HG03280 (cell line): ENCODE data around the gene NXNL1.

Source experiments
- ATAC-seq: cut with Tn5 transposase; IDR thresholded peaks from one replicate; pipeline ENCODE4 v1.9.1; 2021; ENCODE audit warnings: mild to moderate bottlenecking, moderate library complexity; ENCODE audit not compliant: unreplicated experiment

Gene NXNL1

DNA sequence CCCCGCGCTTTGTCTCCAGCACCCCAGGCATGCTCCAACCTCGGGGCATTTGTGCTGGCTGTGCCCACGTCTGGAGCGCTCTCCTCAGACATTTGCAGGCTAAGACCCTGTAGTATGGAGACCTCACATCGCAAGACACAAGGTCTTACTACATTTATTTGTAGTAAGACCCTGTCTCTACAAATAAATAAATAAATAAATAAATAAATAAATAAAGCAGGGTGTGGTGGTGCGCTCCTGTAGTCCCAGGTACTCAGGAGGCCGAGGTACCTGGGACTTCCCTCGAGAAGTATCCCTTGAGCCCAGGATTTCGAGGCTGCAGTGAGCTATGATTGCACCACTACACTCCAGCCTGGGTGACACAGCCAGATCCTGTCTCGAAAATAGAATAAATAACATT, 4.6 kb downstream of the NXNL1 start:
- ATAC-seq, result no peak

DNA sequence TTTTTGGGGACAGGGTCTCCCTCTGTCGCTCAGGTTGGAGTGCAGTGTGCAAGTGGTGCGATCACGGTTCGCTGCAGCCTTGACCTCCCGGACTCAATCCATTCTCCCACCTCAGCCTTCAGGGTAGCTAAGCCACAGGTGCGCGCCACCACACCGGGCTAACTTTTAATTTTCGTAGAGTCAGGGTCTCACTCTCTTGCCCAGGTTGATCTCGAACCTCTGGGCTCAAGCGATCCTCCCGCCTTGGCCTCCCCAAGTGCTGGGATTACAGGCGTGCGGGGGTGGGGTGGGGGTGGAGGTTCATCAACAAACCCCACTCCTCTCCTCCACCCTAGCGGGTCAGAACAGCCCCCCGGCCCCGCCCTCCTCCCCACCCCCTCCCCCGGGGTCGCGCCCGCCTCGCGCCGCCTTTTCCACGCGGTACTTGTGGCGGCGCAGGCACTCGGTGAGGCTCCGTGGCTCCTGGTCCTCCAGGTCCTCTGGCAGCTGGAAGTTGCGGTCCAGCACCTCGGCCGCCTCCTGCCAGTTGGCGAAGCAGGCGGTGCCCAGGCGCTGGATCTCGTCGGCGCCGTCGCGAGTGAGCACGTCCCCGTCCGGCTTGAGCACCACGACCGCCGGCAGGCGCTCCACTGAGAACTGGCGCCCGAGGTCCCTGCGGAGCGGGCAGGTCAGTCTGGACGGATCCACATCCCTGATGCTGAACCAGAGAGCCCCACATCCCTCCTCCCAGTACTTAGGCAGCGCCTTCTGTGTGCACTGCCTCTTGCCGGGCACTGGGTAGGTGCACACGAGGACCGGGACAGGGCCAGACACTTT, 5.2 kb downstream of the NXNL1 start:
- ATAC-seq, result no peak

DNA sequence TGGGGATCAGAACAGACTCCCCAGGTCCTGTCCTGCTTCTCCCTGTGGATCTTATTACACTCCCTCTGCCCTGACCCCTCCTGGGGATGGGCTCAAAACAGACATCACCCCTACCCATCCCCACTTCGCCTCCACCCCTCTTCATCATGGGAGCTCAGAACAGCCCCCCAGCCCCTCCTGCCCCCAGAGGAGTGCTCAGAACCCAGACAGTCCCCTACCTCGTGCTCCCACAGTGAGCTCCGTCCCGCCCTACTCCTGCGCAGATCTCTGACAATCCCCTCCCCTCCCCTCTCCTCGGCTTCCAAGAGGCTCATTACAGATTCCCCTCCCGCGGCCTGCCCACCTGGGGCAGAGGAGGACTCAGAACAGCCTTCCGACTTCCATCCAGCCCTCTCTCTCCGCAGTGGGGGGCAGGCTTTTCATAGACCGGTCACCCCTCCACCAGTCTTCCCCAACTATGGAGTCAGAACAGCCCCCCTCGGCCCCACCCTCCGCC, 6.1 kb downstream of the NXNL1 start:
- ATAC-seq, result no peak

DNA sequence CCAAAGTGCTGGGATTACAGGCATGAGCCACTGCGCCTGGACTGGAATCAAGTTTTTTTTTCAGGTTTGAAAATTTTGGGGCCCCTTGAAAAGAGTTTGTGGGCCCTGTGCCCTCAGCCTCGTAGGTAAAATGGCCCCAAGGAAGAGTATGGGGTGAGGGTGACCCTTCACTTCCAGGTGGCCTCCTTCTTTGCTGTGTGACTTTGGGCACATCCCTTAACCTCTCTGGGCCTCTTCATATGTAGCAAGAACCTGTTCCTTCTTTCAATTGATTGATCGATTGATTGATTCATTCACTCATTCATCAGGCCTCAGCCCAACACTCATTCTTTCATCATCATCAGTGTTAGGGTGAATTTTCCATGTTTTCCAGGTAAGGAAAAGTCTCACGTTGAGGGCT, 8.9 kb downstream of the NXNL1 start:
- ATAC-seq, result no peak

DNA sequence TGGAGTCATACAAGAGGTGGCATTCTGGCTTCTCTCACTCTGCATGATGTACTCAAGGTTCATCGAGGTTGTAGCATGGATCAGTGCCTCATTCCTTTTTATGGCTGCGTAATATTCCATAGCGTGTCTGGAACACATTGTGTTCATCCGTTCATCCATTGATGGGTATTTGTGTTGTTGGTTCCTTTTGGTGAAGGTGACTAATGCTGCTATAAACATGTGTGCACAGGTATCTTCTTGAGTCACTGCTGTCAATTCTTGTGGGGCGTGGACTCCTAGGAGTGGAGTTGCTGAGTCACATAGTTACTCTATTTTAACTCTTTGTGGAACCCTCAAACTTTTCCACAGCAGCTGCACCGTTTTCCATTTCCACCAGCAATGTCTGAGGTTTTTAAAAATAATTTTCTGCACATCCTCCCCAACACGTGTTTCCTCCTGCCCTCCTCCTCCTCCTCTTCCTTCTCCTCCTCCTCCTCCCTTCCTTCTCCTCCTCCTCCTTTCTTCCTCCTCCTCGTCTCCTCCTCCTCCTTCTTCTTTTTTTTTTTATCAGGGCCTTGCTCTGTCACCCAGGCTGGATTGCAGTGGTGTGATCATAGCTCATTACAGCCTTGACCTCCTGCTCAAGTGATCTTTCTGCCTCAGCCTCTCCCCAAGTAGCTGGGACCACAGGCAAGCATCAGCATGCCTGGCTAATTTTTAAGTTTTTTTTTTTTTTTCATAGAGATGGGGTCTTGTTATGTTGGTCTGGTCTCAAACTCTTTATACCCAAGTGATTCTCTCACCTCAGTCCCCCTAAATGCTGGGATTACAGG, 10.3 kb downstream of the NXNL1 start:
- ATAC-seq, result no peak

DNA sequence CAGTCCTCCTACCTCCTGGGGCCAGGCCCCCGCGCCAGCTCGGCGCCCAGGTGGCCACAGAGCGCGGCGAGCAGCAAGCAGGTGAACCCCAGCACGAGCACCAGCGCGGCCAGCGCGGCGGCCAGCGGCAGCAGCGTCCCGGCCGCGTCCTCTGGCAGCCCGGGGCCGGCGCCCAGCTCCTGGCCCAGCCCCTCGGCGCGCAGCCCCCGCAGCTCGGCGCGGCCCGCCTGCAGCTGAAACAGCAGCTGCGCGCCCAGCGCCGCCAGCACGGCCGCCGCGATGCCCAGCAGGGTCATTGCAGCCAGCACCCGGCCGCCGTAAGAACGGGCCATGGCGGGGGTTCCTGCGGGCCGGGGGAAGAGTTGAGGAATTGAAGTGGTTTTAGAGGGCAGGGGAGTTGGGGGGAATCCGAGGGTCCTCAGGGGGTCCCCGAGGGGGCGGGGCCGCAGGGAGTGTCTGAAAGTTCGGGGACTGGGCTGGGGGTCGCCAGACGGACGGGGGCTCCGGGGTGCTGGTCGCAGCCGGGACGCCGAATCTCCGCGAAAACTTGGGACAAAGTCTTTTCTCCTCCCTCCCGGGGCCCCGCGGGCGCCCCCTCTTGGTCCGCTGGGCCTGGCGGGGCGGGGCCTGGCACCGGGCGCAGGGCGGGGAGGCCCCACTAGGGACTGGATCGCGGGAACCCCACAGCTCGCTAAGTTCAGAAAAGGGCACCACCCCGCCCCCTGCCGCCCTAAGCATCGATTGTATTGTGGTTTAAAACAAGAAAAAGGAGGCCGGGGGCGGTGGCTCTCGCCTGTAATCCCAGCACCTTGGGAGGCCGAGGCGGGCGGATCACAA, 12.4 kb downstream of the NXNL1 start, which contains the start of gene TMEM221:
TMEM221 (minus strand) TSS at position 538 of the 837 bp plus-strand sequence; CDS start at position 332, 206 bp downstream.
- ATAC-seq, result no peak

DNA sequence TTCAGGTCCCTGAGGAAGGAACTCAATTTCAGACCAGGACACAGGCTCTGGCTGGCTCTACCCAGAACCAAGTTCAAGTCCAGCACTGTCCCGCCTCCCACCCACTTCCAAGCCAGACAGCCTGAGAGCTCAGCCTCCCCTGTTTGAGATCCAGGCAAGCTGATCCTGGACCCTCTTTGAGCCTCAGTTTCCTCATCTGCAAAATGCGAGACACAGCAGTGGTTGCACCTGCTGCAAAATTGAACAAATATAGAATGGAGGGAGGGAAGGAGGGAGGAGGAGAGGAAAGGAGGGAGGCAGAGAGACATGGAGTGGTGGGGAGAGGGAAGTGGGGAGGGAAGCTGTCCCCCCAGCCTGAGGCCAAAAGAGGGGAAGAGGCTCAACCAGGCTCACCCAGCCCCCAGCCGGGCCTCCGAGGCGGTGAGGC, 13.0 kb downstream of the NXNL1 start:
- no peak for ATAC-seq

DNA sequence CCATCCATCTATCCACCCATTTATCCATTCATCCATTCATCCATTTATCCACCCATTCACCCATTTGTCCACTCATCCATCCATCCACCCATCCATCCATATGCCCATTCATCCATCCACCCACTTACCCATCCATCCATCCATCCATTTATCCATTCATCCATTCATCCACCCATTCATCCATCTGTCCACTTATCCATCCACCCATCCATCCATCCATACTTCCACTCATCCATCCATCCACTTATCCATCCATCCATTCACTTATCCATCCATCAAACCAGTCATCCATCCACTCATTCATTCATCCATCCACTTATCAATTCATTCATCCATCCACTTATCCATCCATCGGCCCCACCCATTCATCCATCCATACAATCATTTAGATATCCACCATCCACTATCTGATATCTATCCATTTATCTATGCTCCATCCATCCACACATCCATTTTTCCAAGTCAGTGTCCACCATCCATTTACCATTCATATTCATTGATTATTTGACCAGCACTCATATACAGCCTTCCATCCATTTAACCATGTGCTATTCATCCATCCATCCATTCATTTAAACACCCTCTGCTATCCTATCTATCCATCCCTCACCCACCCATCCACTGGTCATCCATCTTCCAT, 15.1 kb downstream of the NXNL1 start:
- ATAC-seq, result no peak

DNA sequence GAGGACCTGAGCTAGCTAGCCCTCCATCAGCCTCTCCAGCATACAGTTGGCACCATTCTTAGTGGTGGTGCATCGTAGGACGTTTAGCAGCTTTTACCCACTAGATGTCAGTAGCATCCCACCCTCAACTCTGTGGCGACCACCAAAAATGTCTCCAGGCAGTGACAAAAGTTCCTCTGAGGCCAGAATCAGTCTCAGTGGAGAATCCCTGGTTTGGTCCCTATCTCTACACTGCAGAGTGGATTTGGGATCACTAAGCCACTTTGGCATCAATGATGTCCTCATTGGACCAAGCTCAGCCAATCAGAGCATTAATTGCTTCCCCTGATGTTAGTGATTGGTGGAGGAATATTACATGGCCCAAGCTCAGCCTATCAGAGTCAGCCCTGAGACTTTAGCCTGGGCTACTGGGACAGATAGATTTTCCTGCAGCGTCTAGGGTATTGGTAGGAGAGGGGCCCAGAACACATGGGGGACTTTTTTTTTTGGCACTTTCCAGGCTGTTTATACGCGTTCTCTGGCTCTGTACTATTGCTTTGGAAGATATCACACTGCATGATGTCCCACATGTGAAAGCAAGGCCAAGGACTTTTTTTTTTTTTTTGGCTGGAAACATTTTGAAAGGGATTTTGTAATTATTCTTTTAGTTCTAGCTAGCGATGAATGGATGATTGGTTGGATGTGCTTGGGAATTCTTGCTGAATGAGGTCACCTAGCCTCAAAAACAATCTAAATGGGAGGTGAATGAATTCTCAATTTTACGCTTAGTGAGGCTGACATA, 19.3 kb downstream of the NXNL1 start:
- ATAC-seq, result no peak

DNA sequence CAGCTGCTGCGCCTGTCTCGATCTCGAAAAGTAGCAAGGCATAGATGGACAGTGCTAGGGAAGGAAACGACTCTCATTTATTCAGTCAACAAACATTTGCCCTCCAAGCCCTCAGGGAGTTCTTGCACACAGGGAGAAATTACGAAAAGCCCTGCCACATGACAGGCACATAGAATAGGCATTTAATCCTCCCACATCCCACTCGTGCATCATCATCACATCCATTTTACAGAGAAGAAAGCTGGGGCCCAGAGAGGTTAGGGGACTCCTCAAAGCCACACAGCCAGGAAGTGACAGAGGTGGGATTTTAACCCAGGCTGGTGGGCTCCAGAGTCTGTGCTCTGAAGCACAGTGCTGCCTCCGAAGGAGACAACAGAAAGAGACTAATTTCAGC, 23.9 kb downstream of the NXNL1 start:
- no peak for ATAC-seq

DNA sequence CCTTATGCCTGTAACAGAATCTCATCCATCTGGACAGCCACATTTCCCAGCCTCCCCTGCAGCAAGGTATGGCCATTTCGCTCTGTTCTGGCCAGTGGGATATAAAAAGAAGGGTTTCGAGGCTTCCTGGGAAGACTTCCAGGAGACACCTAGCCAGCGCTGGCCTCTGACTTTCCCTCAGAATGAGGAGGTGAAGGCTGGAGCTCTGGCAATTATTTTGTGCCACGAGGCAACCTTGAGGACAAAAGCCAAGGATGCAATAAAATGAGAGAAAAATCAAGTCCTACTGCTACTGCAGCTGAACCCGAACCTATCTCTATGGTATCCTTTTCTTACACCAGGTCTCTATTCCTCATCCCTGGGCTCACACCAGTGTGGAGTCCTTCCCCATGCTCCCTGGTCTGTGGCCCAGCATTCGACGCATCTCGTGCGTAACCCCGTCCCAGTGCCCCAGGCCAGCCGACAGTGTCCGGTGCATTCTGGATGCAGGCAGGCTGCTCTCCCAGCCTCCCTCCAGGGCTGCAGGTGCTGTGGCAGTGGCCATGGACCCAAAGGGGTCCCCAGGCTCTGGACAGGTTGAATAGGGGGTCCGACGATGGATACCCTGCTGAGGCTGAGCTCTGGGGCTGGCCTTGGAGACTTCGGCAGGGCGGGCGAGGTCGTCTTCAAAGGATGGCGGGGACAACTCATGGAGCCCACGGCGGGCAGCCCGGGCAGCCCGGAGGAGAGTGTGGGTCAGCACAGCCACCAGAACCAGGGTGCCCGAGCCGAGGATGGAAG, 24.4 kb downstream of the NXNL1 start:
- ATAC-seq, result no peak

DNA sequence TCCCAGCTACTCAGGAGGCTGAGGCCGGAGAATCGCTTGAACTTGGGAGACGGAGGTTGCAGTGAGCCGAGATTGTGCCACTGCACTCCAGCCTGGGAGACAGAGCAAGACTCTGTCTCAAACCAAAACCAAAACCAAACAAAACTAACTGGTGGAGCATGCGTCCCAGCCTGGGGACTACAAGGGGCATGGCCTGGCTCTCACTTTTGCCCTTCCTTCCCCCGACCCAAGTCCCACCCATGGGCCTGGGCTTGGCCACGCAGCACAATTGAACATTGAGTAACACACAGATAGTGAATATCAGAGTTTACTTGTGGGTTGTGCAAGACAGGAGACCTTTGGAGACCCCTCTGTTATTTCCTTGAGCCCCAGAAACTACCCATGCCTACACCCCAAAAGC, 25.5 kb downstream of the NXNL1 start:
- no peak for ATAC-seq

DNA sequence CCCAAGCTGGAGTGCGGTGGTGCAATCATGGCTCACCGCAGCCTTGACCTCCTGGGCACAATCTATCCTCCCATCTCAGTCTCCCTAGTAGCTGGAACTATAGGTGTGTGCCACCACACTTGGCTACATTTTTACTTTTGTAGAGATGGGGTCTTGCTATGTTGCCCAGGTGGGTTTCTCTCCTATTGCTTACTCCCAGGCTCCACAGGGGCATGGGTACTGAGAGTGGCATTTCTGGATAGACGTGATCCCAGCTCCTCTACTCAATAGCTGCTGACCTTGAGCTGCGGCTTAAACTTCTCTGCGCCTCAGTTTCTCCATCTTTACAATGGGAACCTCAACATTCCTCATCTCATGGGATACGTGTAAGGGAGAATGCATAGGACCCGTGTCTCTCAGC, 29.3 kb downstream of the NXNL1 start:
- ATAC-seq, result no peak

DNA sequence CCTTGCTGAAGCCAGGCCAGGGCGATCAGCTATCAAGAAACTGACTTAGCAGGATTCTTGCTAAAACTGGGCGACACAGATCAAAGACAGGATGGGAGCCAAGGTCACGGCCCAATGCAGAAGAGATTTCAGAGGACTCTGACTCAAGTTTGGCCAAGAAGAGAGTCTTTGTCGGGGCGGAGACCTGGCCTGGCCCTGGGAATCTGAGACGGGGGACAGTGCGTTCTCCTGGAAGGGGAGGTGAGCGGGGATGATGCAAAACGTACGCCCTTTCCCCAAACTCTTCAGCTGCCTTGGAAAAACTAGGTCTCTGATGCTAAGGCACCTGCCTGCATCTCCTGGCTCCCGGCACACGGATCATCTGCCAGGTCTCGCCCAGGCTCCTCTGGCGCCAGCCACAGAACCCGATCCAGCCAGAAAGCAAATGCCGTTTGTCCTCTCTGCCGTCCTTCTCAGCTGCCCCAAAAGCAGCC, 31.0 kb downstream of the NXNL1 start:
- no peak for ATAC-seq

DNA sequence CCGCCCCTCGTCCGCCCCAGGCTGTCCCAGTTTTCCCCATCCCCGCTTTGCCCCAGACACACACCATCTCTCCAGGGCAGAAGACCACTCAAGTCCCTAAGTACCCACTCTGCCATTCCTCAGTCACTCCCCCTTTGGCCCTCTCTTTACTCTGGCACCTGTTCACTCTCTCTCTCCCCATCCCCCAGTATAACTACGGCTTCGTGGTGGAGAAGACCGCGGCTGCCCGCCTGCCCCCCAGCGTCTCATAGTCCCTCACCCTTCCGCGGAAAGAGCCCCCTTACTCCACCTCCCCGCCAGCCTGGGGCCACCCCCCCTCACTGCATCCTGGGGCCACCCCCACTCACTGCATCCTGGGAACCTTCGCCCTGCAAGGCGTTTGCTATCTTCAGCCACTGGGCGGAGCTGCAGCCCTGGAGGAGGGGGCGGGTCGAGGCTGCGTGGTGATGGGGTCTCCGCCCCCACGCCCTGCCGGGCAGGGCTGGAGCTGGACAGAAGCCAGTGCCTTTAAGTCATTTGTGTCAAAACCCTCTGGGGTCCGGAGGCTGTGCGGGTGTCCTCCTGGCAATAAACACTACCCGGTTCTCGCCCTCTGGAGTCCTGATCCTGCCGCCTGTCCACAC, 35.9 kb downstream of the NXNL1 start:
- ATAC-seq, result no peak

DNA sequence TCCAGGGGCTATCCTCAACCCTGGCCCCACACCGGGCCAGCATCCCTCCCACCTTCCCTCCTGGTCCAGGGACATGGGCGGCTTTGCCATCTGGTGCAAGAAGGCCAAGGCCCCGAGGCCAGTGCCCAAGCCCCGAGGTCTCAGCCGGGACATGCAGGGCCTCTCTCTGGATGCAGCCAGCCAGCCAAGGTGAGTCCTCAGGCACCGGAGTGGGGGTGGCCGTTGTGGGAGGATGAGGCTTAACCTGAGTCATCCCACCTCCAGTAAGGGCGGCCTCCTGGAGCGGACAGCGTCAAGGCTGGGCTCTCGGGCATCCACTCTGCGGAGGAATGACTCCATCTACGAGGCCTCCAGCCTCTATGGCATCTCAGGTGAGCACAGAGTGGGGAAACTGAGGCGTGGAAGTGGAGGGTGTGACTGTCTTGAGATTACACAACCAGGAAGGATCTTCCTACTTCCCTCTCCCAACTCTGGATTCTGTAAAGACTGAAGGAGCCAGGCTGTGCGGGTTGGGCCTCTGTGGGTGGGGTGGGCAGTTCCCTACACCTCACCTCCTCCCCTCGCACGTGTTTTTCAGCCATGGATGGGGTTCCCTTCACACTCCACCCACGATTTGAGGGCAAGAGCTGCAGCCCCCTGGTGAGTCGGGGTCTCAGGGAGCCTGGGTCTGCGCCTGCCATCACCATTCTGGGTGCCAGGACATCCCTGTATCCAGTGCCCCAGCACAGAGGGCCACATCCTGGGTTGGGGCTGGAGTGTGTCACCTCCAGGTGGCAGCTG, 37.1 kb downstream of the NXNL1 start:
- ATAC-seq, result no peak

DNA sequence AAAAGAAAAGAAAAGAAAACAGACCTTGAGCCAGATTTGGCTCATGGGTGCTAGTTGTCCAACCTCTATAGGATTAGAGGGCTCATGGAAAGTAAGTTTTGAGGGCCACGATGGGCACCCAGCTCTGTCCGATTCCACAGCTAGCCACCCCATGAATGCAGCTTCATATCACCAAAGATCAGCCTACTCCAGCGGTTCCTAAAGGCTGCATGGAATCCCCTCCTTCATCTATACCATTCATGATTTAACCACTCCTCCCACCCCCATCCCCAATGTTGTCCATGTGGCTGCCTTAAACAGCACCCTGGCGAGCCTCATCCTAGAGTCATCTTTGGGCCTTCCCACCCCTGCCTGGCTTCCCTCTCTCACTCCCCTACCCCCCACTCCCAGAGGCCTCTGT, 38.8 kb downstream of the NXNL1 start:
- no peak for ATAC-seq

DNA sequence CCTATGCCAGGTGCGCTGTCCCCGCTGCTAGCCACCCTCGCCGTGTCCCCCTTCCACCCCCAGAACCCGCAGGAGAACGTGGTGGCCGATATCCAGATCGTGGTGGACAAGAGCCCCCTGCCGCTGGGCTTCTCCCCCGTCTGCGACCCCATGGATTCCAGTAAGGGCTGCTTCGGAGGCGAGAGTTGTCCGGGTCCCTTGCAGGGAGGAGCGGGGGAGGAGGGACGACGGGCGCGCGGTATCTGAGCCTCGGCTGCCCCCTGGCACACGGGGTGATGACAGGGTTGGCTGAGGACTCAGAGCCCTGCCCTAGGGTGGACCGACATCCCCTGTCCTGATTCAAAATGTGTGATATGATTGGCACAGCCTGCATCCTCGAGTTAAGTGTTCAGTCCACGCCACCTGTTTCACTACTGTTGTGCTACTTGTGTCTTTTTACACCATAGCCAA, 40.2 kb downstream of the NXNL1 start:
- no peak for ATAC-seq
